ENCODE data around the gene DNASE1L3.
"Not testable (repeated sequence)": the region's sequence is repeated elsewhere in the genome, so short reads cannot be mapped to it uniquely, and the experiment has no call there.

DNASE1L3 gene

GRCh38 chr3:58243976-58244585 is 33.3 kb upstream of the DNASE1L3 start:
- CTCF ChIA-PET: no interaction called here
- no peak for DNase-seq (ENCODE audit: extremely low spot score)
- no peak for TF ChIP-seq CTBP1 (IDR thresholded peaks at IDR 0.05; ENCODE audit: borderline replicate concordance)
- TF ChIP-seq PKNOX1 (IDR thresholded peaks at IDR 0.05): no peak
- TF ChIP-seq FOXM1 (IDR thresholded peaks at IDR 0.05; ENCODE audit: borderline replicate concordance): no peak
- no peak for TF ChIP-seq TARDBP (IDR thresholded peaks at IDR 0.05)
- no peak for TF ChIP-seq NFRKB (IDR thresholded peaks at IDR 0.05)
- TF ChIP-seq FOXK2 (IDR thresholded peaks at IDR 0.05): no peak
- TF ChIP-seq LEF1 (IDR thresholded peaks at IDR 0.05; ENCODE audit: borderline replicate concordance): no peak
- TF ChIP-seq SP1 (IDR thresholded peaks at IDR 0.05): no peak
- no peak for TF ChIP-seq L3MBTL2 (conservative IDR thresholded peaks at IDR 0.05)
- no peak for TF ChIP-seq BHLHE40 (IDR thresholded peaks at IDR 0.05; ENCODE audit: borderline replicate concordance)
- TF ChIP-seq SUZ12 (IDR thresholded peaks at IDR 0.05): no peak
- no peak for TF ChIP-seq ZNF384 (IDR thresholded peaks at IDR 0.05)
- TF ChIP-seq FOXA1 (IDR thresholded peaks at IDR 0.05): no peak
- TF ChIP-seq ARNT (IDR thresholded peaks at IDR 0.05): no peak
- TF ChIP-seq HDGF (IDR thresholded peaks at IDR 0.05; ENCODE audit: borderline replicate concordance): no peak
- POLR2A ChIA-PET: no interaction called here

DNA sequence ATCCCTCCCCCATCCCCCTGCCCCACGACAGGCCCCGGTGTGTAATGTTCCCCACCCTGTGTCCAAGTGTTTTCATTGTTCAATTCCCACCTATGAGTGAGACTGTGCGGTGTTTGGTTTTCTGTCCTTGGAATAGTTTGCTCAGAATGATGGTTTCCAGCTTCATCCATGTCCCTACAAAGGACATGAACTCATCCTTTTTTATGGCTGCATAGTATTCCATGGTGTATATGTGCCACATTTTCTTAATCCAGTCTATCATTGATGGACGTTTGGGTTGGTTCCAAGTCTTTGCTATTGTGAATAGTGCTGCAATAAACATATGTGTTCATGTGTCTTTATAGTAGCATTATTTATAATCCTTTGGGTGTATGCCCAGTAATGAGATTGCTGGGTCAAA is 32.1 kb upstream of the DNASE1L3 start:
- POLR2A ChIA-PET: interaction anchor here (1.8 kb wide), 1 partner anchor 64 kb away, joined by 8 read pairs; the partner anchor contains the start of genes HTD2 and RPP14
- not testable (repeated sequence) for DNase-seq (ENCODE audit: extremely low spot score)
- CTCF ChIA-PET: interaction anchor here (0.6 kb wide), 1 partner anchor 275 kb away, joined by 4 read pairs; no protein-coding TSS in a partner anchor

- ChIA-PET POLR2A (interaction anchor here (1.8 kb wide), 1 partner anchor 64 kb away, joined by 8 read pairs; the partner anchor contains the start of genes HTD2 and RPP14), CTCF (no interaction called here)
- no peak for DNase-seq (ENCODE audit: extremely low spot score)
- TF ChIP-seq L3MBTL2 (conservative IDR thresholded peaks at IDR 0.05) (no peak), BHLHE40 (IDR thresholded peaks at IDR 0.05; ENCODE audit: borderline replicate concordance) (no peak), FOXM1 (IDR thresholded peaks at IDR 0.05; ENCODE audit: borderline replicate concordance) (no peak), NFRKB (IDR thresholded peaks at IDR 0.05) (no peak)
Measured at GRCh38 chr3:58242340-58242739, 31.6 kb upstream of the DNASE1L3 start.

DNA sequence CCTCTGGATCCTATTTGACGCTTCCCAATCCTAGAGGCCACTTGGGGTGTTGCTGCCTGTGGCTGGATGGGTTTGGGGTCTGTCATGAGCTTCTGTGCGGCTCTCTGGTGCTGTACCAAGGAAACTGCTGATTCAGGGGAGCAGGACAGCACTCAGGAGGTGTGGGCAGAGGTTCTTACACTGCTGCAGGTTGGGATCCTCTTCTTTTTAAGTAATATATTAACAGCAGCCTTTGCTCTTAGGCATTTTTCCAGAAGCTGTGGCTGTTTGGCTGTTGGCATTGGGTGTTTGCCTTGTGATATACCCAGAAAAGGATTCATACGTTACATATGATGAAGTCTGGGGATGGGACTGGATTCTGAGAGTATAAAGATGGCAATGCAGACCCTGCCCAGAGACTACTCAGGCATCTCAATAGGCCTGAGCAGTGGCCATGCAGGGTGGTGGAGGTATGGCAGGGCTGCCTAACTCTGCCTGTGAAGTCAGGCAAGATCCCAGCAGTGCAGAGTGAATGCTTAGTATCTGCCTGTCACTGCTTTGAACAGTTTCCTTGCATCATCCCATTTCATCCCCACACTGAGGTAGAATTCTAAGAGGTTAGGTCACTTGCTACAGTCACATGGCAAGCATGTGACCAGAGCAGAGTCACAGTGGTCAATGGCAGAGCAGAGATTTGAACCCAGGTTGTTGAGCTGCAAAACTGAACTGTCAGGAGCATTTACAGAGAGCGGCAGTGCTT is 30.7 kb upstream of the DNASE1L3 start:
- TF ChIP-seq L3MBTL2 (conservative IDR thresholded peaks at IDR 0.05) (no peak), ELF4 (IDR thresholded peaks at IDR 0.05) (no peak), SP1 (IDR thresholded peaks at IDR 0.05) (no peak), FOXM1 (IDR thresholded peaks at IDR 0.05; ENCODE audit: borderline replicate concordance) (no peak), SUZ12 (IDR thresholded peaks at IDR 0.05) (no peak), ZNF384 (IDR thresholded peaks at IDR 0.05) (no peak), LEF1 (IDR thresholded peaks at IDR 0.05; ENCODE audit: borderline replicate concordance) (no peak), PKNOX1 (IDR thresholded peaks at IDR 0.05) (no peak), NFRKB (IDR thresholded peaks at IDR 0.05) (no peak), TARDBP (IDR thresholded peaks at IDR 0.05) (no peak), FOXK2 (IDR thresholded peaks at IDR 0.05) (no peak), ARNT (IDR thresholded peaks at IDR 0.05) (no peak), HDGF (IDR thresholded peaks at IDR 0.05; ENCODE audit: borderline replicate concordance) (no peak), CTBP1 (IDR thresholded peaks at IDR 0.05; ENCODE audit: borderline replicate concordance) (no peak), BHLHE40 (IDR thresholded peaks at IDR 0.05; ENCODE audit: borderline replicate concordance) (no peak), FOXA1 (IDR thresholded peaks at IDR 0.05) (no peak)
- ChIA-PET CTCF (no interaction called here), POLR2A (interaction anchor here (1.8 kb wide), 1 partner anchor 65 kb away, joined by 8 read pairs; the partner anchor contains the start of genes HTD2 and RPP14)
- no peak for DNase-seq (ENCODE audit: extremely low spot score)

DNA sequence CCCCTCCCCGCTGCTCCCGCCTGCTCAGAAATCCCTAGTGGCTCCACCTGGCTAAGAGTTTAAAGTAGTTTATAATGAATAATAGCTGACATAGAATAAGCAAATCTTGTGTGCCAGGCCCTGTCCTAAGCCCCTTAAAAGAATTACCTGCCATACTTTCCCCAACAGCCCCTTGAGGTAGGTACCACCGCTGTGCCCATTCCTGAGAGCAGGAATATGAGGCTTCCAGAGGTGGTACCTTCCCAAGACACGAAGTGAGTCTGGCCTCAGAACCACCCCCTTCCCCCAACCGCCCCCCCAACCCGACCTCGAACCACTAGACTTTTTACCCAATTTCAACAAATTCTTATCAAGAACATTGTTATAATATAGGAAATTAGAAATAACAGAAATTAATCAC is 28.1 kb upstream of the DNASE1L3 start:
- DNase-seq (ENCODE audit: extremely low spot score): no peak
- ChIA-PET CTCF (interaction anchor here (1.0 kb wide), 1 partner anchor 15 kb away, joined by 3 read pairs; no protein-coding TSS in a partner anchor), POLR2A (interaction anchor here (0.6 to 0.7 kb wide), 2 partner anchors 32 to 234 kb away, joined by 3 to 4 read pairs; no protein-coding TSS in a partner anchor)
- TF ChIP-seq FOXK2 (IDR thresholded peaks at IDR 0.05) (no peak), LEF1 (IDR thresholded peaks at IDR 0.05; ENCODE audit: borderline replicate concordance) (no peak)

GRCh38 chr3:58237941-58238681 is 27.3 kb upstream of the DNASE1L3 start:
- TF ChIP-seq L3MBTL2 (conservative IDR thresholded peaks at IDR 0.05) (peak; percentile 82), LEF1 (IDR thresholded peaks at IDR 0.05; ENCODE audit: borderline replicate concordance) (no peak)
- peak; percentile 36 for DNase-seq (ENCODE audit: extremely low spot score)
- ChIA-PET POLR2A (interaction anchor here (1.0 to 1.6 kb wide), 2 partner anchors 12 to 68 kb away, joined by 3 to 7 read pairs; partner anchors contain the start of genes HTD2 and RPP14), CTCF (interaction anchor here (1.0 kb wide), 1 partner anchor 15 kb away, joined by 3 read pairs; no protein-coding TSS in a partner anchor)
